Stimulated activated CD8-positive, alpha-beta memory T cell treated with anti-CD3 and anti-CD28 coated beads, Interleukin-15, amount 100 ng/mL, for 1 hour (primary cell): ENCODE data around the gene LRTM2.

Experiments
- DNase-seq: peaks from one replicate; pipeline ENCODE4 v3.0.0-alpha.2; 2020; ENCODE audit warnings: low read depth

Gene LRTM2

GRCh38 chr12:1842905-1843640 is 22.7 kb downstream of the LRTM2 start:
- DNase-seq = no peak

- DNase-seq = no peak
Measured at GRCh38 chr12:1843641-1844005, 23.3 kb downstream of the LRTM2 start.

GRCh38 chr12:1844223-1844622 is 23.9 kb downstream of the LRTM2 start:
- DNase-seq = no peak

GRCh38 chr12:1844661-1845409 is 24.5 kb downstream of the LRTM2 start:
- DNase-seq = no peak

GRCh38 chr12:1845427-1845826 is 25.1 kb downstream of the LRTM2 start:
- no peak for DNase-seq

DNA sequence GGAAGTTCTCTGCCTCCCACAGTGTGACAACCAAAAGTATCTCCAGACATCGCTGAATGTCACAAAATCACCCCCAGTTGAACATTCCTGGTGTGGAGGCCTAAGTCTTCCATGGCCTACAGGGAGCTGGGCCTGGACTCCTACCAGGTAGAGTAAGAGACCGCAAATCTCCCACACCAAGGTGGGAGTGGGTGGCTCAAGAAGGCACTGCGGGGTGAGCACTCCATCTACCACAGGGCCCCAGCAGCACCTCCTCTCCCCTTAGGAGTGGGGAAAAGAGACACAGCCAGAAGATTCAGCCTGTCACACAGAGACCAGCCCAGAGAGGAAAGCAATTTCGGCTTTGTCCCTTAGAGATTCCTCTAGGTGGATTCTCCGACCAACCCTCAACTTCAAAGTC is 25.5 kb downstream of the LRTM2 start:
- DNase-seq = no peak

GRCh38 chr12:1846421-1847405 is 26.3 kb downstream of the LRTM2 start:
- no peak for DNase-seq

DNA sequence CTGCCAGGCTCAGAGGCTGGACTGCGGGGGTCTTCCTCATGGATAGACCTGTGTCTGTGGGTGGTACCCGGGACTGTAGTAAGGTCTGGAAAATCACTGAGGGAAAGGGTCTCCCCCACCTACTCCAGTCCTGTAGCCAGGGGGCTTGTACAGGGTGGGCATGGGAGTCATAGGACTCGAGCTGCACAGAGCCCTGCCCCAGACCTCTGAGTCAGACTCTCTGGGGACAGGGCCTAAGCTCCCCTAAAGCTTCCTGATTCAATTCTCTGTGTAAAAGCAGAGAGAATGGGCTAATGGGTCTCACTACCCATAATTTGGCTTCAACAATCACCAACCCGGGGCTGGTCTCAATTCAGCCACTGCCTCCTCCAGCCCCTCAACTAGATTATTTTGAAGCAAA is 27.0 kb downstream of the LRTM2 start:
- DNase-seq = no peak

DNA sequence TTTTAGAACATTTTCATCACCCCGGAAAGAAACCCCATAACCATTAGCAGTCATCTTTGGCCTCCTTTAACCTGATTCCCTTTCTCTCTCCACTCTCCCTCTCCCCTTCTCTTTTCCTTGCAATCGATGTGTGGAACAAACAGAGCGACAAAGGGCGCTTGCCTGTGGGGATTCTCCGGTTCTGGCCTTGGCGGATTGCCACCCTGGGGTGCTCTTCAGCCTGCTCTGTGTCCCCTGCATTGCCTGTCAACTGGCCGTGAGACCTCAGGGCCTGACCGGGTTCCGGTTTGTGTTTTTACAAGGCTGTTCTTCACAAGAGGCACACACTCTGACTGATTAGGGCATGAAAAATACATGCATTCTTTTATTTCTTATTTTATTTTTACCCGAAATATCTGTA is 27.8 kb downstream of the LRTM2 start:
- DNase-seq = no peak

DNA sequence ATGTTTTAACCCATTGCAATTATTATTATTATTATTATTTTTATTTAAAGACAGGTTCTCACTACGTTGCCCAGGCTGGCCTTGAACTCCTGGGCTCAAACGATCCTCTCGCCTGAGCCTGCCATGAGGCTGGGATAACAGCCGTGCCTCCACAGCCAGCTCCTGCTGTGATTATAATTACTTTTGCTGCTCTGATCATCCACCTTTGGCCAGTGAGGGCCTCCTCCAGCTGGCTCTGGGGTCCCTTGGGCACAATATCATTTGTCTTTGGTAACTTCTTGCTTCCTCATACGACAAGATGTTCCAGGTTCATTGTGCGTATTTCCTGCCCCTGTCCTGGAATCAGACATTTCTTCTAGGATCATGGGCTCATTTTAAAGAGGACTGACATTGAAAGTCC is 28.4 kb downstream of the LRTM2 start:
- DNase-seq = no peak

DNA sequence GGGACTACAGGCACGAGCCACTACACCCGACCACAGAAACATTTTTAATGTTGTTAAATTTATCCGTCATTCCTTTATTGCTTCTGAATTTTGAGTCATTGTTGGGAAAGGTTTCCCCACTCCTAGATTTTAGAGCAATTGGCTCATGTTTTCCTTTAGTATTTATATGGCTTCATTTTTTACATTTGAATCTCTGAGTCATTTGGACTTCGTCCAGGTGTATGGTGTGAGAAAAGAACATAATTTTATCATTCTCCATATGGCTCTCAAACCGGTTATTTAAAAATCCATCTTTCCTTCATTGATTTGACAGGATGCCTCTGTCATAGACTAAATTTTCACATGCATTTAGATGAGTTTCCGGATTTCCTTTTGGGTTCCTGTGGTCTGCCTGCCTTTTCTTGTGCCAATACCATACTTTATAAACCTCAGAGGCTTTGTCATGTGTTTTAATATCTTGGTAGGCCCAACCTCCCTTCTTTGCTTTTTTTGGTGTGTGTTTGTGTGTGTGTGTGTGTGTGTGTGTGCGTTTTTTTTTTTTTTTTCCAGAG is 30.9 kb downstream of the LRTM2 start:
- DNase-seq = no peak

GRCh38 chr12:1852076-1852475 is 31.7 kb downstream of the LRTM2 start:
- no peak for DNase-seq

DNA sequence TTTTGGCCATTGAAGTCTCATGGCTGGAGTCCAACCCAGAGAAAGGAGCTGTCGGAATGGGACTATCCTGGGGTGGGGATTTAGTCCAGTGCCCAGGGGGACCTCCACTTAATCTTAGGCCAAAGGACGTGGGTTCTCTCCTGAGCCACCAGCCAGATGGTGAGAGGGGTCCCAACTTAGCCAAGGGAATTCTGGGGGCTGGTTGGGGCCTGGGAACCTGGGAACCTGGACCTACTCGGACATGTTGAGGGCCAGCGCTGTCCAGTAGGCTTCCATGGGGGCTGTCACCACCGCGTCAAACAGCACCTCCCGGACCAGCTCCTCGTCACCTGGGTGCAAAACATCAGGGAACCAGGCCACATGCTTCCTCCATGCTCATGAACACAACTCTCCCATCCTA is 33.4 kb downstream of the LRTM2 start:
- no peak for DNase-seq

- DNase-seq = no peak
Measured at GRCh38 chr12:1855241-1855640, 34.9 kb downstream of the LRTM2 start.

DNA sequence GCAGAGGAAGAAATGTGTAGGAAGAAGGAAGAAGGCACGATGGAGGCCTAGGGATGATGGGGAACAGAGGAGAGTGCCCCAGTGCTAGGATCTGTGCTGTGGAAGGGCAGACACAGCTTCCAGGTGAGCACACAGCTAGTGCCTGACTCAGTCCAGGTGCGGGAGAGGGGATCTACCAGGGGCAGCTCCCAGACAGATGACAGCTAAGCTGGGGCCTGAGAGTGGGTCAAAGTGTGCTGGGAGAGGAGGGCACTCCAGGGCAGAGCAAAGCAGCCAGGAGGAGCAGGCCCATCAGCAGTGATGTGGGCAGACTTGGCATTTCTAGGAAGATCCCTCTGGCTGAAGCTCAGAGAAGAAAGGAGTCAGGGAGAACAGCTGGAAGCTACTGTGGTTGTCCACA is 36.7 kb downstream of the LRTM2 start:
- no peak for DNase-seq

- DNase-seq = no peak
Measured at GRCh38 chr12:1857821-1858220, 37.5 kb downstream of the LRTM2 start.

- DNase-seq = no peak
Measured at GRCh38 chr12:1858456-1858855, 38.1 kb downstream of the LRTM2 start.

- no peak for DNase-seq
Measured at GRCh38 chr12:1859643-1860042, 39.3 kb downstream of the LRTM2 start.

- DNase-seq = no peak
Measured at GRCh38 chr12:1862973-1863372, 42.6 kb downstream of the LRTM2 start.

- DNase-seq = no peak
Measured at GRCh38 chr12:1863823-1864222, 43.5 kb downstream of the LRTM2 start.

DNA sequence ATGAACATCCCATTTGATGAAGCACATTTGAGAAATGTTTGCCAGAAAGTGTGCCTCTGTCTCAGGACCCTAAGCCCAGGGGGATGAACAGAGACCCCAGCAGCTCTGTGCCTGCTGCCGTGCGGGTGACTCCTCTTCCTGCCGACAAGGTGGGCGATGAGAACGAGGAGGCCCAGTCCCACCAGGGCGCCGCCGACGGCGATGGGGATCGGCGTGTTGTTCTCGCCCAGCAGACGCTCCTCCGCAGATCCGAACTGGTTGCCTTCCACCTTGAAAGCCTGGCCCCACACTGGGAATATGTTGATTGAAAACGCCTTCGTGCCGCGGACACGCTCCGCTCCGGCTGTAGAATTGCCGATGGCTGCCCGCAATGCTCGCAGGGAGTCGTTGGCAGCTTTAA is 44.1 kb downstream of the LRTM2 start:
- no peak for DNase-seq

GRCh38 chr12:1864867-1865266 is 44.5 kb downstream of the LRTM2 start:
- DNase-seq = no peak
